ENCODE measurements around the gene DCC. TPM values are rescaled to one million over a fixed set of nuclear protein-coding genes. Genes with fewer than 3 reads are reported as not detected.

The DCC gene
- total RNA-seq, 2 experiments from 2014 or later, result not detected

DNA sequence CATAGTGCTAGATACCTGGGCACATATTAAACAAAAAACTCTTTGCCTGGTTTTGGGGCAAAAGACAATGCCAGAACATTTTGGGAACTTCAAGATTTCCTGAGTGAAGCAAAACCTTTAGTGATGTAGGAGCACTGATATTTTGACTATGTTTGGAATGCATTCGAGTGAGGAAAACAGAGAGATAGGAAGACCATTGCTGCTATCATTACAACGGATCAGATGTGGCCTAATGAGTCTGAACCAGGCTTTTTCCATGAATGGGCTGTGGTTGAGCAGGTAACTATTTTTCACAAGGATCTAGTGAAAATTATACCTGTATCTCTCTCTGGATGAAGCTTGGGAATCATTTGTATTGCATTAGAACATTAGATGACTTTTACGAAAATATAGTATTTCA lies 562.2 kb downstream of the DCC start:
- ChIA-PET POLR2A (no interaction called here), CTCF (no interaction called here)
- Mint-ChIP-seq H3K27me3 (no peaks in the 10 kb centered on the region), H3K9me3 (peaks cover 4% of the 10 kb centered on the region), H3K4me3 (no peak overlapping the region), H3K27ac (no peak overlapping the region), H3K36me3 (ENCODE audit: low read depth) (no peaks in the 10 kb centered on the region), H3K4me1 (ENCODE audit: low read depth) (no peaks in the 10 kb centered on the region)
- peaks cover 0 to 3% of the 10 kb centered on the region in 2 experiments for H3K9me3 ChIP-seq (ENCODE audit: control insufficient read depth in 1 of 2, insufficient read depth in 1 of 2, low read length in 2 of 2)
- intact Hi-C loops (cut with DNase I, micrococcal nuclease), result no loop called here
- H3K36me3 ChIP-seq (ENCODE audit: insufficient read depth, low read length), result no peaks in the 10 kb centered on the region
- no peak overlapping the region for H3K27ac ChIP-seq (ENCODE audit: low read depth in 1 of 2, low read length in 2 of 2)
- no peaks in the 10 kb centered on the region for H3K4me1 ChIP-seq (ENCODE audit: insufficient read depth, low read length)
- DNase-seq, result no peak
- H3K27me3 ChIP-seq (ENCODE audit: control insufficient read depth in 1 of 2, insufficient read depth in 2 of 2, low read length in 2 of 2), result no peaks in the 10 kb centered on the region
- H3K4me3 ChIP-seq (ENCODE audit: low read length), result no peak overlapping the region
- no peak for ATAC-seq (ENCODE audit: poor library complexity)
- TF ChIP-seq, protein P1, sequence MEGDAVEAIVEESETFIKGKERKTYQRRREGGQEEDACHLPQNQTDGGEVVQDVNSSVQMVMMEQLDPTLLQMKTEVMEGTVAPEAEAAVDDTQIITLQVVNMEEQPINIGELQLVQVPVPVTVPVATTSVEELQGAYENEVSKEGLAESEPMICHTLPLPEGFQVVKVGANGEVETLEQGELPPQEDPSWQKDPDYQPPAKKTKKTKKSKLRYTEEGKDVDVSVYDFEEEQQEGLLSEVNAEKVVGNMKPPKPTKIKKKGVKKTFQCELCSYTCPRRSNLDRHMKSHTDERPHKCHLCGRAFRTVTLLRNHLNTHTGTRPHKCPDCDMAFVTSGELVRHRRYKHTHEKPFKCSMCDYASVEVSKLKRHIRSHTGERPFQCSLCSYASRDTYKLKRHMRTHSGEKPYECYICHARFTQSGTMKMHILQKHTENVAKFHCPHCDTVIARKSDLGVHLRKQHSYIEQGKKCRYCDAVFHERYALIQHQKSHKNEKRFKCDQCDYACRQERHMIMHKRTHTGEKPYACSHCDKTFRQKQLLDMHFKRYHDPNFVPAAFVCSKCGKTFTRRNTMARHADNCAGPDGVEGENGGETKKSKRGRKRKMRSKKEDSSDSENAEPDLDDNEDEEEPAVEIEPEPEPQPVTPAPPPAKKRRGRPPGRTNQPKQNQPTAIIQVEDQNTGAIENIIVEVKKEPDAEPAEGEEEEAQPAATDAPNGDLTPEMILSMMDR (IDR thresholded peaks at IDR 0.05), result no peak

DNA sequence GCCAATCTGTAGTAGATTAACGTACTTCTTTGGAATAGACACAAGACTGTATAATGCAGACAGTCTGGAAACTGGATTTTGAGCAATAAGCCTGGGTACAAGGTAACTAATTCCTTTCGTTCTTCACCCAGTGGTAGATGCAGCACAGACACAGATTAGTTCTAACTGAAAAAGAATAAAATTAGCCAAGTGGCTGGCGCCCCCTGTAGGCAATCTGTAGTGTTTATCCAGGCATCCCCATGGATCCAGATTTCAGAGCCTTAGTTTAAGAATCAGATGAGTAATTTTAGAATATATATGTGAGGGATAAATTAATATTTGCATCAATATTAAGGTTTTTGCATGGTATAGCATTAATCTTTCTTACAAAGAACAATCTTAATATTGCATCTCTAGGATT lies 563.9 kb downstream of the DCC start:
- no peaks in the 10 kb centered on the region for H3K4me1 ChIP-seq (ENCODE audit: insufficient read depth, low read length)
- ChIA-PET POLR2A (no interaction called here), CTCF (no interaction called here)
- peaks cover 3 to 4% of the 10 kb centered on the region in 2 experiments for H3K9me3 ChIP-seq (ENCODE audit: control insufficient read depth in 1 of 2, insufficient read depth in 1 of 2, low read length in 2 of 2)
- Mint-ChIP-seq H3K4me1 (ENCODE audit: low read depth) (no peaks in the 10 kb centered on the region), H3K9me3 (peaks cover 2% of the 10 kb centered on the region), H3K36me3 (ENCODE audit: low read depth) (no peaks in the 10 kb centered on the region), H3K4me3 (no peak overlapping the region), H3K27me3 (no peaks in the 10 kb centered on the region), H3K27ac (no peak overlapping the region)
- H3K27ac ChIP-seq (ENCODE audit: low read depth in 1 of 2, low read length in 2 of 2), result no peak overlapping the region
- H3K4me3 ChIP-seq (ENCODE audit: low read length), result no peak overlapping the region
- DNase-seq, result no peak
- no peaks in the 10 kb centered on the region for H3K36me3 ChIP-seq (ENCODE audit: insufficient read depth, low read length)
- no peak for ATAC-seq (ENCODE audit: poor library complexity)
- no peaks in the 10 kb centered on the region for H3K27me3 ChIP-seq (ENCODE audit: control insufficient read depth in 1 of 2, insufficient read depth in 2 of 2, low read length in 2 of 2)
- TF ChIP-seq, protein P1 (IDR thresholded peaks at IDR 0.05), result no peak
- intact Hi-C loops (cut with DNase I, micrococcal nuclease), result no loop called here

DNA sequence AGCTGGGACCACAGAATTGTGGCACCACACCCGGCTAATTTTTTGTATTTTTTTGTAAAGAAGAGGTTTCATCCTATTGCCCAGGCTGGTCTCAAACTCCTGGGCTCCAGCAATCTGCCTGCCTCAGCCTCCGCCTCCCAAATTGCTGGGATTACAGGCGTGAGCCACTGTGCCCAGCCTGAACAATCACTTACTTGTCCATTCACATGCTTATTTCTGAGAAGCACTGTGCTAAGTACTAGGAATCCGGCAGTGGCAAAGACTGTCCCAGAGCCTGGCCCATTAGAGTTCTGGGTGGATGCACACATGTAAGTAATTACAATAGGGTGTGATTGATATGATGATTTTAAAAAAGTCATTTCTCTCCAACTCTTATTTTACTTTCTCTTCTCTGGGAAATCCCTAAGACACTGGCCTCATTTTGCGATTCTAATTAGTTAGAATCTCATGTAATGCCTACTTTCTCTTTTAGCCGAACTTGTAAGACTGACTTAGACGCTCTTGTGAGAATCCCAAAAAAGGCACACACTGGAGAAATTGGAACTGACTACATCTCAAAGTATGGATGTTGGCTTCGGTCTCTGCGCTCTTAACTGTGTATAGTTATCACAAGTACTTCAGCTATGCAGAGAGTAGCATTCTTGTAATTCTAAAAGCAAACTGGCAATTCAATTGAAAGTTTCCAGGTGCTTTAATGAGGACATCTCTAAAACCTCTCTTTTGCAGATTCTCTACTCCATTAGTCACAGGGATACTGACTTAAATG lies 567.7 kb downstream of the DCC start:
- H3K27me3 ChIP-seq (ENCODE audit: control insufficient read depth in 1 of 2, insufficient read depth in 2 of 2, low read length in 2 of 2), result no peaks in the 10 kb centered on the region
- H3K4me3 Mint-ChIP-seq, result no peak overlapping the region
- no peaks in the 10 kb centered on the region for H3K4me1 Mint-ChIP-seq (ENCODE audit: low read depth)
- no peak for DNase-seq
- no peaks in the 10 kb centered on the region for H3K27me3 Mint-ChIP-seq
- H3K9me3 Mint-ChIP-seq, result no peaks in the 10 kb centered on the region
- H3K4me3 ChIP-seq (ENCODE audit: low read length), result no peak overlapping the region
- TF ChIP-seq, protein P1 (IDR thresholded peaks at IDR 0.05), result no peak
- POLR2A ChIA-PET, result no interaction called here
- no peak overlapping the region for H3K27ac Mint-ChIP-seq
- H3K9me3 ChIP-seq (ENCODE audit: control insufficient read depth in 1 of 2, insufficient read depth in 1 of 2, low read length in 2 of 2), result peaks cover 0 to 4% of the 10 kb centered on the region in 2 experiments
- ATAC-seq (ENCODE audit: poor library complexity), result no peak
- H3K27ac ChIP-seq (ENCODE audit: low read depth in 1 of 2, low read length in 2 of 2), result no peak overlapping the region
- intact Hi-C loops (cut with DNase I, micrococcal nuclease), result no loop called here
- CTCF ChIA-PET, result no interaction called here
- H3K4me1 ChIP-seq (ENCODE audit: insufficient read depth, low read length), result no peaks in the 10 kb centered on the region
- H3K36me3 Mint-ChIP-seq (ENCODE audit: low read depth), result no peaks in the 10 kb centered on the region
- H3K36me3 ChIP-seq (ENCODE audit: insufficient read depth, low read length), result no peaks in the 10 kb centered on the region
